HG02642 (cell line): ENCODE data around the gene RBM17.
A peak's percentile ranks its signal among the peaks of the same experiment; 100 is the strongest.
"Not testable (repeated sequence)": the region's sequence is repeated elsewhere in the genome, so short reads cannot be mapped to it uniquely, and the experiment has no call there.

Experiments used
- ATAC-seq: cut with Tn5 transposase; IDR thresholded peaks from one replicate; pipeline ENCODE4 v1.9.1; 2021; ENCODE audit warnings: mild to moderate bottlenecking; ENCODE audit not compliant: unreplicated experiment, poor library complexity

The RBM17 gene

GRCh38 chr10:6088721-6089333, at the start of gene RBM17:
Gene RBM17, plus strand, starts transcription at chr10:6089034. Its CDS starts 8,032 bp downstream, at chr10:6097066.
- ATAC-seq = peak; percentile 89

GRCh38 chr10:6039711-6040110, 49.1 kb upstream of the RBM17 start:
- no peak for ATAC-seq

DNA sequence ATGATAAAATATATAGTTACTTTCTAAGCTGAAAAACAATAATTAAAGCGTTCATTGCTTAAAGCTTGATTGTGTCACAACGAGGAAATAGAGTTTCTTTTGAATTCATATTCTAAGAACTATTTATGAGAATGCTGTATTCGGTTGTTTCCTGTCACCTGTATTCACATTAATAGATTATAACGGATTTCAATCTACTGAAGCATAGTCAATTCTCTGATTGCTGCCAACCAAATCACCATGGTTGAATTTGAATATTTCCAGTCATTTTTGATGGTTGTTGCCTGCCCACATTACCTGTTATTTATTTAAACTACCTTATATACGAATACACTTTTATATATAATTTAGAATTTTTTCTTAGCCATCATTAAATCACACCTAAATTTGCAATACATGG, 48.6 kb upstream of the RBM17 start:
- ATAC-seq = no peak

- not testable (repeated sequence) for ATAC-seq
Measured at GRCh38 chr10:6043377-6043776, 45.5 kb upstream of the RBM17 start.

GRCh38 chr10:6044060-6044459, 44.8 kb upstream of the RBM17 start:
- no peak for ATAC-seq

- peak; percentile 34 for ATAC-seq
Measured at GRCh38 chr10:6044751-6045313, 44.0 kb upstream of the RBM17 start.

GRCh38 chr10:6045314-6045848, 43.5 kb upstream of the RBM17 start:
- peak; percentile 25 for ATAC-seq

DNA sequence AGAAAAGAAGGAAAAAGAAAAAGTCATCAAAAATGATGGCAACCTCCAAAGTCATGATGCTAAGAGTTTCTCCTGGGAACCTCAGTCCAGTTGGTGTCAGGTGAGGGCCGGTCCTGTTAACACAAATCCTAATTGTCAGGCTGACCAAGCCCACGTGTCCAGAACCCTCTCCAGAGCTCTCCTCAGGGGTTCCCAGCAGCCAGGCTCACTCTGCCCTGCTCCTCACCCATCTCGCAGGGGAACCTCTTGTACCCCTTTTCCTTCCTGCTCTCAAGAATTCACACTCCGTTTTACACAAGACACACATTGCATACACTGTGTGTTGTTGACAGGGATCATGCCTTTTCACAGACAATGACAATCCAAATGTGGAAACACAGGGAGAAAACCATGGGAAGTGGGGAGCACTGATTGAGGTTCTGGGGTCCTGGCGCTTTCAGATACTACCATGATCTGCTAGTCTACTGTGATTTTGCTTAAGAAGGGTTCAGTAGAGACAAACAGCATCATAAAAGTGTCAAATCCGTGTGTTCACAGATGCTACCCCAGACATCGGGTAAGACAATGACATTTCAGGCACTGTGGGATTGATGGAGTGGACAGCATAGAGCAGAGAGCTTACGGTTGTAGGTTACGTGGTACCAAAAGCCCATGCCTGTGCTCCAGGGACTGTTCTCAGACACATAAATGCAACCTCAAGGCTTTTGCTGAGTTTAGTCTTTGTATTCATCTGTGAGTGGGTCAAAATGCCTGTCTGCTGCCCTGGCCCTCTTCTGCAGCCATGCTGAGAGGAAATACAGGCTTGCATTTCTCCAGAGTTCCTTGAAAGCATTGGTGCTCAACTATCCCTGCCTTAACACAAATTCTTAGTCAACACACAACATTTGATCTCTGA, 42.7 kb upstream of the RBM17 start:
- no peak for ATAC-seq

DNA sequence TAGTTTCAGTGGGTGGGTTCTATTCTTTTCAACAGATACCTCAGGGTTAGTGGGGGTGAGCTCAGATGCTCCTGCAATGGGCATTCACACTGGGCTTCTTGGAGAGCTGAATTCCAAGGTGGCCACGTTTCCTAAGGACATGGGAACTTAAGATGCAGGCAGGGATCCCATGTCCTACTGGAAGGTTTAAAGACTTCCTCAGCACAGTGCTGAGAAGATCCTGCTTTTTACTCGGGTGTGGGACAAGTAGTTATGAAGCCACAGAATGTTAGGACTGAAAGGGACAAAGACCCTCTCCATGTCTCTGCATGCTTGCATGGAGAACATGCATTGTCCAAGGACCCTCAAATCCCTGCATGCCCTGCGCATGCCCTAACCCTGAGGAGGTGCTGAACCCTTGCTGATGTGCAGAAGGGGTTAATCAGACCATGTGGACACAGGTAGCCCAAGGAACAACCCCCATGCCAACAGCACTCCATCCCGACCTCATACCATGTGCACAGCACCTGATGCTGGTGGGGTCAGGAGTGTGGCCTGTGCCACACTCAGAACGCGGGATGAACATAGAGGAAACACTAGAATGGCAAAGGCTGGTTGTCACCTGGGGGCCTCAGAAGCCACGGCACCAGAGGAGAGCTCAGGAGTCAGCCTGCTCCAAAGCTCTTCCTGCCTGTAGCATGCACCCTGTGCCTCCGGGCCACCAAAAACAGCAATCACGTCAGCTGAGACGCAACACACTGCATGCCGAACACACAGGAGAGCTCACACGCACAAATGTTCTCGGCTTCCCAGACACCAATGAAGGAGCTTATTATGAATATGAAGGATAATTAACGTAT, 41.8 kb upstream of the RBM17 start:
- ATAC-seq = no peak

DNA sequence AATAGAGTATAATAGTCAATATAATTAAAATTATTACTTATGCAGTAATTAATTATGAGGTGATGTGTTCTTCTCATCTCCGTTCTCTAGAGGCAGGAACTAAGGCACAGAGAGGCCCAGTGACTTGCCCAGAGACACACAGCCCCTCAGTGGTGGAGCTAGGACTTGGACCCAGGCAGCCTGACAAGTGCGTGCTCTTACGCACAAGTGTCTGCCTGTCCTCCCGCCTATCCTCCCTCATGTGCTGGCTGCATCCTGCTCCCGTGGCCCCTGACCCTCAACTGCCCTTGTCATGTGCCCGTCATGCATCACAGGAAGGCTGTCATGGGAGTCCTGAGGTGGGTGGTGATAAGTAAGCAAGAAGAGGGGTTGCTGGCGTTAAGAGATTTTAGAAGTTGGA, 41.0 kb upstream of the RBM17 start:
- no peak for ATAC-seq

DNA sequence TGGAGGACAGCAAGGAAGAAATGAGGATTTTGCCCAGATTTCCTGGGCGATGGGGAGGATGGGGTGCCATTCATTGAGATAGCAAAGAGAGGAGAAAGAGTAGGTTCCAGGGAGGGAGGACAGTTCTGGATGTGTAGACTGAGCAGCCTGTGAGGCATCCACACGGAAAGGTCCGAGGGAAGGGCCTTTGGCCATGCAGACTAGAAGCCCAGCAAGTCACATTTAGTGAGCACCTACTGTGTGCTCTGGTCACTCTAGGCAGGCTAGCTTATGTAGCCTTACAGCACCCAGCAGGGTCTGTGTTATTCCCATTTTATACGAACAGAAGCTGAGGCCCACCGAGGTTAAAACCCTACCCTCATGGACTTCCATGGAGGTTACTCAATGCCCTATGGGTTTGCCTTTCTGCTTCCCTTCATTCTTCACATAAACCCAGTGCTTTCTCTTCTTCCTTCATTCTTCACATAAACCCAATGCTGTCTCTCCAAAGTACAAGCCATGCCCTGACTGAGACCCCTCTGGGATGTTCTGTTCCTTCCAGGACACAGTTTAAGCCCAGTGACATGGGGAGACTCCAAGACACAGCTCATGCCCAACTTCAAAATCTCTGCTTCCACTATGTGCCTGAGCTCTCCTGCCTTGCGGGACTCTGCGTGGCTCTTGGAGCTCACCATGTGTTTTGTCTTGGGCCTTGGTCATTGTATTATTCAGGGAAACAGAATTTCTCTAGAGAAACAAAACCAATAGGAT, 40.4 kb upstream of the RBM17 start:
- no peak for ATAC-seq

DNA sequence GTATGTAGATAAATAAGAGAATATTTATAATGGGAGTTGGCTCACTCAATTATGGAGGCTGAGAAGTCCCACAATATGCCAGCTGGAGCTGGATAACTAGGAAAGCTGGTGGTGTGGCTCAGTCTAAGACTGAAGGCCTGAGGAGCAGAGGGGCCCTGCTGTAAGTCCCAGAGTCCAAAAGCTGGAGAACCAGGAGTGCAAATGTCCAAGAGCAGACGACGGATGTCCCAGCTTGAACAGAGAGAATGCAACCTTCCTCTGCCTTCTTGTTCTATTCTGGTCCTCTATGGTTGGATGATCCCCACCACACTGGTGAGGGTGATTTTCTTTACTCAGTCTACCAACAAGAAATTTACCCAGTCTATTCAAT, 39.8 kb upstream of the RBM17 start:
- no peak for ATAC-seq

GRCh38 chr10:6050801-6051445, 37.9 kb upstream of the RBM17 start:
- ATAC-seq = peak; percentile 71

GRCh38 chr10:6052247-6053221, 36.3 kb upstream of the RBM17 start:
- peak; percentile 31 for ATAC-seq

DNA sequence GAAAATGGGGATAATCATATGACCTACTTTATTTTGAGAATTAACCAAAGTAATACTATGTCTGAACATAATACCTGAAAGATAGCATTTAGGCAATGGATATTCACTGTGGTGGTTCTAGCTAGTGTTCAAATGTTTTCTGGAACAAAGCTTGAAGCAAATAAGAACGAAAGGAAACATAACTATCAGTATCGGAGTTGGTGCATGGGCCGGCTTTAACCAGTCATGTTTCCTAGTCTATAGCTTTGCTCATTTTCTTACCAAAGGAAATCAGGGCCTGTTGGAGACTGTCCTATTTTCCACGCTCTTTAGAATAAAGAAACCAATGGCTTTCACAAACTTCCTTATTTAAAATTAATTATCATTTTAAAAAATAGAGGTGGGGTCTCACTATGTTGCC, 35.5 kb upstream of the RBM17 start:
- ATAC-seq = no peak

- no peak for ATAC-seq
Measured at GRCh38 chr10:6053816-6054631, 34.8 kb upstream of the RBM17 start.

GRCh38 chr10:6054884-6055283, 34.0 kb upstream of the RBM17 start:
- ATAC-seq = no peak
